H7 (cell line): ENCODE measurements around the gene UBE2QL1. TPM values are rescaled to one million over a fixed set of nuclear protein-coding genes. Genes with fewer than 3 reads are reported as not detected.

Experiments
- DNase-seq: peaks from one replicate; pipeline ENCODE4 v3.0.0; 2012
- H3K27me3 ChIP-seq: 2 replicates; pipeline ENCODE4 v1.6.0; 2011; ENCODE audit warnings: mild to moderate bottlenecking, low read length; ENCODE audit not compliant: control insufficient read depth, insufficient read depth
- H3K36me3 ChIP-seq: replicated peaks from 2 replicates; pipeline ENCODE4 v1.5.1; 2011; ENCODE audit warnings: low read length; ENCODE audit not compliant: control insufficient read depth, insufficient read depth
- H3K4me3 ChIP-seq: 2 replicates; pipeline ENCODE4 v1.5.1; 2011; ENCODE audit warnings: low read depth, mild to moderate bottlenecking, control low read depth, low read length, moderate library complexity; ENCODE audit not compliant: insufficient read depth
- total RNA-seq: library from RNA; depleted of rRNA; stranded (reverse); fragments of >200 nt; shearing (Covaris generic); gene quantifications from 2 replicates; pipeline ENCODE4 v1.2.3, GENCODE V29; 2014

UBE2QL1 gene
- total RNA-seq, 1 experiment from 2014 or later = 0.17 TPM

GRCh38 chr5:6439588-6440550 lies 8.8 kb upstream of the UBE2QL1 start:
- Histone ChIP-seq H3K36me3 (no peaks in the 10 kb centered on the region), H3K4me3 (no peak overlapping the region), H3K27me3 (no peaks in the 10 kb centered on the region; the same call in 1 of the 2 replicates)
- DNase-seq = no peak

GRCh38 chr5:6442333-6442732 lies 6.3 kb upstream of the UBE2QL1 start:
- no peaks in the 10 kb centered on the region; the same call in none of the 2 replicates for H3K27me3 ChIP-seq
- H3K36me3 ChIP-seq = no peaks in the 10 kb centered on the region
- no peak overlapping the region for H3K4me3 ChIP-seq
- DNase-seq = no peak

GRCh38 chr5:6443326-6443725 lies 5.3 kb upstream of the UBE2QL1 start:
- no peak for DNase-seq
- Histone ChIP-seq H3K36me3 (no peaks in the 10 kb centered on the region), H3K4me3 (no peak overlapping the region), H3K27me3 (peaks cover 5% of the 10 kb centered on the region)

- no peak for DNase-seq
- H3K36me3 ChIP-seq = no peaks in the 10 kb centered on the region
- H3K4me3 ChIP-seq = no peak overlapping the region
- peaks cover 31% of the 10 kb centered on the region for H3K27me3 ChIP-seq
These were observed 2.6 kb upstream of the UBE2QL1 start for GRCh38 chr5:6446042-6446441.

GRCh38 chr5:6446626-6447309 lies 1.9 kb upstream of the UBE2QL1 start:
- no peak for DNase-seq
- H3K4me3 ChIP-seq = no peak overlapping the region
- peaks cover 37% of the 10 kb centered on the region for H3K27me3 ChIP-seq
- no peaks in the 10 kb centered on the region for H3K36me3 ChIP-seq

- Histone ChIP-seq H3K36me3 (no peaks in the 10 kb centered on the region), H3K27me3 (peaks cover 44% of the 10 kb centered on the region), H3K4me3 (no peak overlapping the region)
- no peak for DNase-seq
These were observed 1.1 kb upstream of the UBE2QL1 start for GRCh38 chr5:6447384-6448140.

- H3K36me3 ChIP-seq = no peaks in the 10 kb centered on the region
- peaks cover 49% of the 10 kb centered on the region for H3K27me3 ChIP-seq
- H3K4me3 ChIP-seq = no peak overlapping the region
- DNase-seq = no peak
These were observed 543 bp upstream of the UBE2QL1 start for GRCh38 chr5:6448141-6448491.

GRCh38 chr5:6449465-6450158 lies 953 bp downstream of the UBE2QL1 start:
- H3K27me3 ChIP-seq = peaks cover 49% of the 10 kb centered on the region
- DNase-seq = no peak
- peak overlapping the region; percentile 65 for H3K4me3 ChIP-seq
- H3K36me3 ChIP-seq = no peaks in the 10 kb centered on the region

- H3K4me3 ChIP-seq = no peak overlapping the region
- peaks cover 49% of the 10 kb centered on the region for H3K27me3 ChIP-seq
- no peaks in the 10 kb centered on the region for H3K36me3 ChIP-seq
- no peak for DNase-seq
These were observed 1.7 kb downstream of the UBE2QL1 start for GRCh38 chr5:6450319-6450833.

- DNase-seq = no peak
- H3K4me3 ChIP-seq = no peak overlapping the region
- no peaks in the 10 kb centered on the region for H3K36me3 ChIP-seq
- peaks cover 51% of the 10 kb centered on the region for H3K27me3 ChIP-seq
These were observed 4.2 kb downstream of the UBE2QL1 start for GRCh38 chr5:6452622-6453504.

GRCh38 chr5:6453937-6454560 lies 5.4 kb downstream of the UBE2QL1 start:
- peaks cover 40% of the 10 kb centered on the region for H3K27me3 ChIP-seq

GRCh38 chr5:6454628-6455053 lies 6.0 kb downstream of the UBE2QL1 start:
- no peaks in the 10 kb centered on the region for H3K36me3 ChIP-seq
- DNase-seq = no peak
- H3K27me3 ChIP-seq = peaks cover 34% of the 10 kb centered on the region
- no peak overlapping the region for H3K4me3 ChIP-seq

More at GRCh38 chr5:6453937-6454560, 5.4 kb downstream of the UBE2QL1 start:
- Histone ChIP-seq H3K4me3 (no peak overlapping the region), H3K36me3 (no peaks in the 10 kb centered on the region)
- DNase-seq = no peak
